Stimulated activated CD8-positive, alpha-beta memory T cell treated with anti-CD3 and anti-CD28 coated beads, Interleukin-15, amount 100 ng/mL, for 48 hours (primary cell): ENCODE results near the gene VEGFA.

Experiments
- DNase-seq, 2 donors: peaks; one replicate each; pipeline ENCODE4 v3.0.0-alpha.2; 2020; ENCODE audit warnings: low read depth in 2 of 2

VEGFA gene

DNA sequence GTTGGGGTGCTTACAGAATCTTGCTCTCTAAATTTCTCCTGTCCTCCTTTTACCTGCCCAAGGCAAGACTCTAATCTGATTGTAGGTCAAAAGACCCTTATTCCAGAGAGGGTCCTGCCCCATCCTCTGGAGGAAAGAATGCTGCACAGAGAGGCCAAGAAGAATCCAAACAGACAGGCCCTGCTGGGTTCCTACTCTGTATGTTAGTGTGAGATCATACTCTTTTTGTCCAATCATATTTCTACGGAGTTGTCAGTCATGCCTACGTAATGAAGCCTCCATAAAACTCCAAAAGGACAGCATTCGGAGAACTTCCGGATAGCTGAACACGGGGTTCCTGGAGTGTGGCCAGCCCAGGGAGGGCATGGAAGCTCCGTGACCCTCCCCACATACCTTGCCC, 50.5 kb downstream of the VEGFA start:
- no peak for DNase-seq

DNA sequence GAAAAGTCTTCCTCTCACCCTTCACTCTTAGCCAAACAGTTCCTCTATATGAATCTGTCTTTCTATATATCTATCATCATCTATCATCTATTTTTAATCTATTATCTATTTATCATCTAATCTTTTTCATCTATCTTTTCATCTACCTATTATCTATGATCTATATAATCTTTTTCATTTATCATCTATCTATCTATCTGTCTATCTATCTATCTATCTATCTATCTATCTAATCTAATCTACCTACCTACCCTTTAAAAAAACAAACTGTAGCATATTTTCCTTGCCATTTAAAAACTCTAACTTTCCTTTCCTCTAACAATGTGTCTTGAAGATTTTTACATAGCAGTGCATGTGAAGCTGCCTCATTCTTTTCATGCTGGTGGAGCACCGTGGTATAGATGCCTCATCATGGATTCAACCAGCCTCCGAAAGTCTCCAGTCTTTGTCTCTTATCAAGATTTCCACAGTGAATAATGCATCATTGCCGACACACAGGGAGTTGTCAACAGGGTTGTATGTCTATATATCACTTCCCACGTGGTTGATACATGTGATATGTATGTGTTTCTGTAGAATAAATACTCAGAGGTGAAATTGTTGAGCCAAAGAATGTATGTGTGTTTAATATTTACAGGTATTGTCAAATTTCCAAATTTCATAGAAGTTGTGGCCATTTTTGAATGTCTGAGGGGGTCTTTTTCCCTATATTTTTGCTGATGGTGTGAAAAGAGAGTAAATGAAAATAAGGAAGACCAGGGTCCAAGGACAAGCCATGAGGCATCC, 51.3 kb downstream of the VEGFA start:
- no peak for DNase-seq

DNA sequence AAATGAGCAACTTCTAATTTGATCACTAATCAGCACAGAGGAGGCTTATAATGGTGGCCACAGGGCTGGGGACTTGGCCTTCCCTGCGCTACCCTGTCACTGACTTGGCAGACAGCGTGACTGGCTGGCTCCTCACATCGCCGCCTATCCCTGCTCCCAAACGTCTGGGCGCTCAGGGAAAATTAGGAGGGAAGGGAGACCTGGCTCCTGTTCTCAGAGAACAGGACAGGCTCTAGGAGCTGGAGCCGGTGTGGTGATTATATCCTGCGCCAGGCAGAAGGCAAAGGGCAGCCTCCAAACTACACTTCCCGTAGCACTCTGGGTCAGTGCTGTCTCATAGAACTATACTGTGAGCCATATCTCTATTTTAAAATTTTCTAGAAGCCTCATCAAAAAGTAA, 53.4 kb downstream of the VEGFA start:
- no peak for DNase-seq

DNA sequence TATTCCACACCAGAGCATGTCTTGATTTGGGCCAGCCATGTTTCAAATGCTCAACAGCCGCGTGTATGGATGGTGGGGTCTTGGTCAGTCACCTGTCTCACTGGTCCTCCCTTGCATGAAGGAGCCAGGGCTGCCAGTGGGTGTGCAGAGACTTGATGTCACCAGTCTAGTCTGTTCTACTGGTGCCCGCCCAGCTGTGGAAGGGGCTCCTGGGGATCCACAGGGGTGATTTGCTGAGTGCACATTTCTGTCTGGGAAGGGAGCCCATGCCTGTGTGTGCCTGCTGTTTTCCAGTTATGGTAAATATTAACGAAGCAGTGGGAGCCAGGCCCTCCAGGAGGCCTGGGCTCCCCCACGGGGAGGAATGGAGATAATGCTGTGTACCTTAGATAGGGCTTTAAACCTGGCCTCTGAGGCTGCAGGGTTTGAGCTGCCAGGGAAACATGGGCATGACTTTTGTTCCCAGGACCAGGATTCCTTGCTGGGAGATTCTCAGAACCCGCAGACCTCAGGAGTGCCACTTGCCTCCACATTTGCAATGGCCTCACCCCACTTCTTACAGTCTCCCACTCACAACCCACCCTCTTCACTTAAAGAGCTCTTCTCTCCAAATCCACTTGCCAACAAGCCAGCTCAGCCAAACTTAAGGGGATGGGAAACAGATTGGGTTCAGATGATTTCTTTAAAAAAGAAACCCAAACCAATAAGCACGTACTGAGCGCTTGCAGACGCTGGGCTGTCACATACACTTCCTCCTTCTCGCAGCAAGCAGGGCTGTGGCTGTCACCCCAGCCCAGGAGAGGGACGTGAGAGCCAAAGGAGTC, 54.1 kb downstream of the VEGFA start:
- no peak for DNase-seq

DNA sequence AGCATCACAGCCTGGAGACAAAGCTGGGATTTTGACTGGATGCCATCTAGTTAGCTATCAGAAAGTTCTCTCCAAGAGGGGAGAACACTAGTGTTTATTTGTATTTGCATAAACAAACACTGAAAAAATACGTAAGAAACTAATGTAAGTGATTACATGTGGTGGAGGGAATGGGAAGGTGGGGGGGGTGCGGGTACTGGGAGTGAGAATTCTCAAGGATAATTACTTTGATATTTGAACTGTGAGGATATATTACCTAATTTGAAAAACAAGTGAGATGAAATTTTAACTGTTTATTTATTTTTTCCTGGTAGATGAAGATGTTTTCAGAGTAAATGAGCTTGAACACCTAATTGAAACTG, 54.7 kb downstream of the VEGFA start:
- DNase-seq = no peak

DNA sequence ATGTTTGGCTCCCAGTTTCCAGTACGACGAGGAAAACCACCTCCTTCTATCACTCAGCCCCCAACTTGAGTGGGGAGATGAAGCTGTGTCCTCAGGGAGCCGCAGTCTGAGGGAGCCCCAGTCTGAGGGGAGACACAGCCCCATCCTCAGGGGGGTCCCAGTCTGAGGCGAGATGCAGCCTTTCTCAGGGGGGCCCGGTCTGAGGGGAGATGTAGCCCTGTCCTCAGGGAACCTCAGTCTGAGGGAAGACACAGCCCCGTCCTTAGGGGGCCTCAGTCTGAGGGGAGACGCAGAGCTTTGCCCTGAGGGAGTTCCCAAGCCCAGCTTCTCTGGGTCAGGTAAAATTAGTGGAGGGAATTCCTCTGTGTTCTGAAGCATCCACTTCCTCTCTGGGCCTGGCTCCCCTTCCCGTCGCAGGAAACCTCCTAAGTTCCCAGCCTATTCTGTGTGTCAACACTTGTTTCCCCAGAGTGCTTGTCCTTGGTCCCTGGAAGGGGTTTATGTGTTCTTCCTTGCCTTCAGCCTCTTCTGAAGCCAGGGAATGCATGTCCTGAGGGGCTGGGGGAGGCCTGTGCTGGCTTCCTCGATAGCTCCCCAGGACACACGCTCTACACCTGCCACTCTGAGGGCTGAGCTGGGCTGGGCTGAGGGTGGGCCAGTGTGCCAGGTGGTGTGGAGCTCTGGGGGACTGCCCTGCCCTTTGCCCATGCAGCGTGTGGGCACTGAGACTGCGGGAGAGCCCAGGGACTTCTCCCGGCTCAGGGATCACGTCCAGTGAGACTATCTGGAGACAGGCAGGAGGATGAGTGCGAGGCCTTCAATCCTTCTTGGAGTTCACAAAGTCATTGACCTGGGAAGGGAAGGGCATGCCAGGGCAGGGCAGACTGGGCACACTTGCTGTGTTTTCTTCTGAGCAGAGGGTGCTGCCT, 55.4 kb downstream of the VEGFA start:
- no peak for DNase-seq

DNA sequence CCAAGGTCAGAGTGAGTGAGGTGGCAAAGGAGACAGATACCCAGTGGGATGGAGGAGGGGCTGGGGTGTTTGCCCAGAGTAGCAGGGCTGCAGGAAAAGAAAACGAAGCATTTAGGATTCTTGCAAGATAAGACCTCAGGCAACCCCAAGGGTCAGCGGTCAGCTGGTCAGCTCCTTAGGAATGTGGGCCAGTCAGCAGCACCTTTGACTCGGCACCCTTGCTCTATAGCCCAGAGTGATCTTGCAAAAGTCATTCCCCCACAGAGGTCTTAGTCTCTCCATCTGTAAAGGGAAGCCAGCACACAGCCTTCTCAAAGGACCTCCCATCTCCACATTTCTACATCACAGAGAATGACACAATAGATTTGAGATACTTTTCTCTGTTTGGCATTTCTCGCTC, 56.7 kb downstream of the VEGFA start:
- DNase-seq = no peak

DNA sequence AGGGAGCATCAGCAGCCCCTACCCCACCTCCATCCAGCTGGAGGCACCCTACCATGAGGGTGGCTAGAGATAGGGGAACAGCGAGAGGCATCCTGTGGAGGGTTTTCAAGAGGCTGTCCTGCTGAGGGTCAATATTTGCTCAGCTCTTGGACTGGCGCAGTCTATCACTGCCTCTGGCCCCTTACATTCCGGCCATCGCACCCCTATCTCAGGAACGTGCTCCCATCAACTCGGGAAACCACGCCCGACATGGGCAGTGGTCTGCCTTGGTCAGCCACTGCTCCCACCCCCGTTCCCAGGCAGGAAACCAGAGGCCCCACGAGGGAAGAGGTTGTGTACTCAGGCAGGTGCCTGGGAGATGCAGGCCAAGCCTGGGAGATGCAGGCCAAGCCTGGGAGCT, 57.9 kb downstream of the VEGFA start:
- DNase-seq = no peak

DNA sequence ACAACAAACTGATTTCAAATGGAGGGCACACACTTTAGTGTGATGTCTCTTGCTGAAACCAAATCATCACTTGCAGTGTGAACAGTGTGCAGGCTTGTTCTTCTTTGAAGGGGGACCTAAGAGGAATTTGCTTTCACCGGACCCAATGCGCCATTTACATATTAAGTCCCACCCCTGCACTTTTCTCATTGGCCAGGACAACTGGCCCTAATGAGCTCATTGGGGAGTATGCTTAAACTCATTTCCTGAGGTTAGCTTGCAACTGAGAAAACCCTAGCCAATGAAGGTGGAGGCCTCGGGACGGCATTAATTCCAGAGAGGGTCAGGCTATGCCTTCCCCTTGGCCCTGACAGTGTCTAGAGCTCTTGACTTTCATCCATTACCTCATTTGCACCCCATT, 58.7 kb downstream of the VEGFA start:
- DNase-seq = no peak

DNA sequence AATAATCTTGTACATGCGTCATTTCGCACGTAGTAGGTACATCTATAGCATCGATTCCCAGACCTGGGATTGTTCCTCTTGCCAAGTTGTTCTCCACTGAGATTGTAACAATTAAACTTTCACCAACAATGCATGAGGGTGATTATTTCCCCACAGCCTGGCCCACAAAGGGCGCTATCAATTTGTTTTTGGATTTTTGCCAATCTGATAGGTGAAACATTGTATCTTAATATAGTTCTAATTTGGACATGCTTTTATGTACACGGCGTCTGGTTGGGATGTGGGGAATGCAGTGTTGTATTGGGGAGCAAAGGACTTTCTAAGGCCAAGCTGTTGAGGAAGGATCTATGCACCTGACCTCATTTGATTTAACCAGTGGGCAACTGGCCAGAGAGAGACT, 59.5 kb downstream of the VEGFA start:
- no peak for DNase-seq

DNA sequence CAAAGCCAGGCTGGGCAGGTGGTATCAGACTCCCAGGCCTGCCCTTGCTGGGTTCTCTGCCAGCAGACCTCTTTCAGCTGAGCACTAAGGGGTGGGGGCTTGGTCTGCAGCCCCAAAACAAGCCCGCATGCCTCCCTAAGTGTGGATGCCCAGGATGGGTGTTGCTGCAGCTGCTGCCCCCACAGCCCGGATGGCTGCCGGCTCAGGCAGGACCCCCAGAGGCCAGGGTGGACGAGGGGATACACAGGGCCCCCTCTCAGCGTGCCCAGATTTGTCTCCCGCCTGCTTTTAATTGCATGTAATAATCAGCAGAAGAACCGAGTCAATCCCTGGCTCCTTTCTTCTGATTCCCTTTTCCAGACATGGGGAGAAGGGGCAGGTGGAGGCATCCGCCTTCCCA, 60.8 kb downstream of the VEGFA start:
- DNase-seq = no peak

DNA sequence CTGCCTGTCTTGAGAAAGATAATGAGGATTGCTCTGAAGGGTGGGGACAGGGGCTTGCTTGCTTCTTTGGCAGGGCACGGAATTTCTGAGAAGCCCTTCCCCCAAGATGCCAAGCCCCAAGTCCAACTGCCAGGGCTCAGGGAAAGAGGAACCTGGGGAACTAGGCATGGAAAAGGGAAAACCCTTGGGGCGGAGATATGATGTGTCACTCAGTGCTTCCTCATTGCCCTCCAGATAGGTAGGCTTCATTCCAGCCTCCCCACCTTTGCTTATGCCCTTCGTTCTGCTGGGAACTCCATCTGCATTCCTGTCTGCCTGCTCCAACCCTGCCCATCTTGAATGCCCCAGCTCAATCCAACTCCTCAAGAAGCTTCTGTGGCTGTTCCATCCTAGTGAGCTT, 61.2 kb downstream of the VEGFA start:
- no peak for DNase-seq

DNA sequence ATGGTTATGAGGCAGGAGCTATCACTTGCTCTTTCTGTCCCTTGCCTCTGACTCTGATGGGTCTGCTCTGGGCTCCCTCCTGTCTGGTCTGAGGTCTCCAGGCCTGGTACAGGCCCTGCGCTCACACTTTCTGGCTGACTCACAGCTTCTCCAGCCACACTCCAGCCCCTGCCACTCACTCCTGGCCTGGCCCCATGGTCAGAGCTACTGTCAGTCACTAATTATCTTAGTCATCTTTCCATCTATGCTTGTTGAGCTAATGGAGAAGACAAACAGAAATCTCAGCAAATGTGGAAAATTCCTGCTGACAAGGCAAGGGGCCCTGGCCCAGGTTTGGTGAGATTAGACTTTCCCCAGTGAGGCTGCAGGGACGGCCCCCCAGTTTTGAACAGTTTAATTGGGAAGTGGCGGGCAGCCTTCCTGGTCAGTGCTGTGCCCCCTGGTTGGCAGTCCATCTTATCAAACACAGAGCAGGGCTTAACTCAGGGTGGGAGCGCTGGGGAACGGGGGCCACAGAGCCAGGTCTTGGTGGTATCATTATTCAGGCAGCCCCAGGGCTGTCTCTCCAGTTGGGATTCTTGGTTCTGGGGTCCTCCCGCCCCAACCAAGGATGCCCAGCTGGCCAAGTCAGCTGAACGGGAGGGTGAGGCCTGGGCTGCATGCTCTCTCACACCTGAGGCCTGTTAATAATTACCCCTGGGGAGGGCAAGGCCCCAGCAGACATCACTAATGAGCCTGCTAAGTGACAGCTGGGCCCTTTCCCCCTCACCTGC, 63.4 kb downstream of the VEGFA start:
- DNase-seq = no peak

DNA sequence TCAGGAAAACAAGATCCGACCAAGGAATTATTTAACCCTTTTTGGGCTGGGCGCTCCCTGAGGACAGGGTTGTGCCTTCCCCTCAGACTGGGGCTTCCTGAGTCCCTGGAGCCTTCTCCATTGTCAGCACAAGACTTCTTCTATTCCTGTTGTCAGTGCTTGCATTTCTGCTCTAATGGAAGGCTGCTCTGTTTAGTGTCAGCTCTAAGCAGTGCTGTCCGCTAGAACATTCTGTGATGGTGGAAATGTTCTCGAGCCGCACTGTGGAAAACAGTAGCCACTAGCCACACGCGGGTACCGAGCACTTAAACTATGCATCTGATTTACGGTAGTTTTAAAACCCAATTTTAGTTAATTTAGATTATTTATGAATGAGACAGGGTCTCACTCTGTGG, 64.0 kb downstream of the VEGFA start:
- no peak for DNase-seq

DNA sequence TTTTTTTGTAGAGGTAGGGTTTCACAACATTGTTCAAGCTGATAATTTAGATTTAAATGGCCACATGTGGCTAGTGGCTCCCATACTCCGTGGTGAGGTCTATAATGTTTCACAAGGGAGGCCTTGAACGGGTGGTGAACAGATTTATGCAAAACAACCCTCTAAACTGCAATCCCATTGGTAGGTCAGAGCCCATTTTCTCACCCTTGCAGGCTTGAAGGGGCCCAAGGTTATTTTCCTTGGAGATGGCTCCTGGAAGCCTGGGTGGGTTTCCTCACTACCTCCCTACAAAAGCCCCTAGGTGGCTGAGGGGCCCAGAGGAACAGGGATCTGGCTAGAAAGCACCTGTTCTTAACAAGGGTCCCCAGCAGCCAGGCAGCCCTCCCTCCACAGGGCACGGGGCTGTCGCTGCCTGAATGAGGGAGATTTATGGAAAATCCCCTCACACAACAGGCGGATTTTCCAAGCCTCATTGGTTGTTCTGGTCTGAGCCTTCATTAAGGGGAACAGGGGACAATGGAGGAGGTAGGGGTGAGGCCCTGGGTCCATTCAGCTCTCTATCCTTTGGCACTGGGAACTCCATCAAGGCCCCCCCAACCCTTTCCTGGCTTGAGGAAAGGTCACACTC, 64.6 kb downstream of the VEGFA start:
- no peak for DNase-seq

DNA sequence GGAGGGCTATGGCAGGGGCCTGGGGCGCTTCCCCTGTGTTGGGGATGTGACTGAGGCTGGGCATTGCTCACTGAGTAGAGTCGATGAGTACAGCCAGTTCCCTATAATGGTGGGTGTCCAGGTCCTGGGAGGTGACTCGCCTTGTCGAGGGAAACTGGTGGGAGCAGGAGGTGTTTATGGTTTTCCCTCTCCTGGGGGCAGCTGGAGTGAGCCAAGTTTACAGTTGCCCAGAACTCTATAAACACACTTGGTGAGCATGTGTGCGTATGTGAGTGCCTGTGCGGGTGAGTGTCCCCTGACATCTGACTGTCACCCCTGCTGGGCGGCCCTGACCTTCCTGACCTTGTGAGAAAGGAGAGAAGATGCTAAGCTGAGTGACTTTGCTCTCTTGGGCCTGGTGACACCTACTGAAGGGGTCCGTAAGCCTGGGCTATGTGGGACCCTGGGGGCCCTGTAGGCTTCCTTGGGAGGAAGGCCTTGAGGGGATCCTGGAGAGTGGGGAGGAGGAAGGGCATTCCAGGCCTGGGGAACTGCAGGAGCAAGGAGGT, 65.9 kb downstream of the VEGFA start:
- DNase-seq = no peak
